ENCODE data around the gene SHROOM1. TPM values are rescaled to one million over a fixed set of nuclear protein-coding genes. Genes with fewer than 3 reads are reported as not detected.

SHROOM1 gene
- total and polyA plus RNA-seq, 2 donors: 7.2 to 48.3 TPM

Small RNA genes lying within 50 kb of the gene (small RNA-seq; reads per million reads assigned to genes)
- gene RNA5SP192: not detected

Other genes starting within 250 kb of the SHROOM1 start
- not detected for gene IL13, start 172.5 kb downstream of the SHROOM1 start, total RNA-seq
- gene IL13, start 172.5 kb downstream of the SHROOM1 start, polyA plus RNA-seq: not detected
- gene IL4, start 156.7 kb downstream of the SHROOM1 start, total RNA-seq: not detected
- not detected for gene IL4, start 156.7 kb downstream of the SHROOM1 start, polyA plus RNA-seq
- 17.6 TPM for gene KIF3A, start 93.1 kb downstream of the SHROOM1 start, total RNA-seq
- gene KIF3A, start 93.1 kb downstream of the SHROOM1 start, polyA plus RNA-seq: 3.4 TPM
- 1.9 TPM for gene CCNI2, start 83.2 kb downstream of the SHROOM1 start, total RNA-seq
- gene CCNI2, start 83.2 kb downstream of the SHROOM1 start, polyA plus RNA-seq: 1.4 TPM
- 64.8 TPM for gene SEPTIN8, start 53.4 kb downstream of the SHROOM1 start, total RNA-seq
- 28.3 TPM for gene SEPTIN8, start 53.4 kb downstream of the SHROOM1 start, polyA plus RNA-seq
- gene SOWAHA, start 17.3 kb downstream of the SHROOM1 start, total RNA-seq: 0.48 TPM
- gene SOWAHA, start 17.3 kb downstream of the SHROOM1 start, polyA plus RNA-seq: 0.65 TPM
- gene GDF9, start 35.8 kb upstream of the SHROOM1 start, total RNA-seq: 0.26 TPM
- gene GDF9, start 35.8 kb upstream of the SHROOM1 start, polyA plus RNA-seq: 0.65 TPM
- 85.7 TPM for gene UQCRQ, start 36.0 kb upstream of the SHROOM1 start, total RNA-seq
- gene UQCRQ, start 36.0 kb upstream of the SHROOM1 start, polyA plus RNA-seq: 257 TPM
- 3.0 TPM for gene LEAP2, start 43.0 kb upstream of the SHROOM1 start, total RNA-seq
- 5.6 TPM for gene LEAP2, start 43.0 kb upstream of the SHROOM1 start, polyA plus RNA-seq
- 89.8 TPM for gene AFF4, start 133.0 kb upstream of the SHROOM1 start, total RNA-seq
- gene AFF4, start 133.0 kb upstream of the SHROOM1 start, polyA plus RNA-seq: 26.9 TPM
- 24.1 TPM for gene ZCCHC10, start 195.9 kb upstream of the SHROOM1 start, total RNA-seq
- gene ZCCHC10, start 195.9 kb upstream of the SHROOM1 start, polyA plus RNA-seq: 19.8 TPM
- gene HSPA4, start 221.4 kb upstream of the SHROOM1 start, total RNA-seq: 79.2 TPM
- 32.4 TPM for gene HSPA4, start 221.4 kb upstream of the SHROOM1 start, polyA plus RNA-seq

Measured in urinary bladder (tissue), 2 donors.